Lower lobe of right lung (tissue), 2 donors: Measurements from ENCODE around the gene SPRN. TPM values are rescaled to one million over a fixed set of nuclear protein-coding genes. Genes with fewer than 3 reads are reported as not detected.

ENCODE experiments used
- ATAC-seq, 2 donors: fragments of 200-7000 bp; cut with Tn5 transposase; one replicate each; pipeline ENCODE4 v1.9.1; 2020 to 2022; ENCODE audit warnings: mild to moderate bottlenecking in 2 of 2, moderate library complexity in 2 of 2
- DNase-seq: peaks from one replicate; pipeline ENCODE4 v3.0.0-alpha.2; 2020
- H3K27ac ChIP-seq: fragments of 200-600 bp; one replicate; pipeline ENCODE4 v1.8.0; 2022
- H3K27me3 ChIP-seq: fragments of 200-600 bp; one replicate; pipeline ENCODE4 v1.8.0; 2022; ENCODE audit warnings: low read depth
- H3K36me3 ChIP-seq: fragments of 200-600 bp; one replicate; pipeline ENCODE4 v1.8.0; 2022; ENCODE audit warnings: mild to moderate bottlenecking
- H3K4me1 ChIP-seq: fragments of 200-600 bp; one replicate; pipeline ENCODE4 v1.8.0; 2022
- H3K4me3 ChIP-seq: fragments of 200-600 bp; one replicate; pipeline ENCODE4 v1.8.0; 2022; ENCODE audit warnings: mild to moderate bottlenecking
- H3K9me3 ChIP-seq: fragments of 200-600 bp; one replicate; pipeline ENCODE4 v1.8.0; 2022
- CTCF ChIP-seq: fragments of 200-600 bp; IDR thresholded peaks from one replicate; pipeline ENCODE4 v1.8.0; 2022; ENCODE audit warnings: antibody characterized with exemption, mild to moderate bottlenecking
- intact Hi-C: fragments of 100-400 bp; cut with DNase I; formaldehyde crosslinking; loops from one replicate; pipeline ENCODE4 v1.11.0; 2022
- total RNA-seq: library from RNA; stranded (reverse); fragmentation: NEBNext Ultra II Directional; extraction: Animal tissue kit (Norgen Biotek cat#: 25700); gene quantifications from one replicate; pipeline ENCODE4 v1.2.1, GENCODE V29; 2021
- donor health status: DM: no; HTN: yes; CAD: no; lungs with severe emphysema.

Gene SPRN
- total RNA-seq, 1 donor from 2014 or later: not detected

DNA sequence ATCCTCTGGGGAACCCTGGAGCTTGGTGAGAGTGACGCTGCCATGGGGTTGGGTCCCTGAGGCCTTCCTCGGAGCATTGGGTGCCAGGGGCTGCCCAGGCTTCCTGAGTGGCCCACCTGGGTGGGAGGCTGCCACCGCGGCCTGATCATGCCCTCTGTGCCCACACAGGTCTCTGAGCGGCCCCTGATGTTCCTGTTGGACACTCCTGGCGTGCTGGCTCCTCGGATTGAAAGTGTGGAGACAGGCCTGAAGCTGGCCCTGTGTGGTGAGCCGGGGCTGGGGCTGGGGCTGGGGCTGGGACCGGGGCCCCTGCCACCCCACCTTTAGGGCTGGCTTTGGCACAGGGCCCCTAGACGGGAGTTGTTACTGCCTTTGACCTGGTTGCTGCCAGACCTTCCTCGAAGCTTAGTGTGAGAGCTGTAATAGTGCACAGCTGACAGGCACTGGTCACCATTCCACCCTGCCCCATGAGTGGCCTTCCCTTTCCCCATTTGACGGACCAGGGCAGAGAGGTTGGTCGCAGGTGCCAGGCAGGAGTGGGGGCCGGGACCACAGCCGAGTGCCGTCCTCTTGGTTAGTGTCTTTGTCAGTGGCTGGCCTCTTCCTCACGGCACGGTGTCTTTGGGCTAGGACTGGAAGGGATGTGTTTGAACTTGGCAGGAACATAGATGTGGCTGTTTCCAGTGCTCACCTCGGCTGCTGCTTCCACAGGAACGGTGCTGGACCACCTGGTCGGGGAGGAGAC is 22.3 kb downstream of the SPRN start:
- no peaks in the 10 kb centered on the region for H3K9me3 ChIP-seq
- H3K36me3 ChIP-seq: peaks cover 85% of the 10 kb centered on the region
- intact Hi-C loops: no loop called here
- peak in 1 of 2 donors; percentile 16 for ATAC-seq
- no peaks in the 10 kb centered on the region for H3K4me1 ChIP-seq
- DNase-seq: peak; percentile 42
- no peak for TF ChIP-seq CTCF
- peak overlapping the region; percentile 18 for H3K27ac ChIP-seq
- no peak overlapping the region for H3K4me3 ChIP-seq
- no peaks in the 10 kb centered on the region for H3K27me3 ChIP-seq

- Histone ChIP-seq H3K9me3 (no peaks in the 10 kb centered on the region), H3K36me3 (peaks cover 83% of the 10 kb centered on the region), H3K4me1 (no peaks in the 10 kb centered on the region), H3K4me3 (no peak overlapping the region), H3K27ac (peak overlapping the region; percentile 39), H3K27me3 (no peaks in the 10 kb centered on the region)
- intact Hi-C loops: no loop called here
- no peak for DNase-seq
- peak in 1 of 2 donors; percentile 22 for ATAC-seq
- TF ChIP-seq CTCF: no peak
Observed at GRCh38 chr10:133401500-133401899, 22.9 kb downstream of the SPRN start.

DNA sequence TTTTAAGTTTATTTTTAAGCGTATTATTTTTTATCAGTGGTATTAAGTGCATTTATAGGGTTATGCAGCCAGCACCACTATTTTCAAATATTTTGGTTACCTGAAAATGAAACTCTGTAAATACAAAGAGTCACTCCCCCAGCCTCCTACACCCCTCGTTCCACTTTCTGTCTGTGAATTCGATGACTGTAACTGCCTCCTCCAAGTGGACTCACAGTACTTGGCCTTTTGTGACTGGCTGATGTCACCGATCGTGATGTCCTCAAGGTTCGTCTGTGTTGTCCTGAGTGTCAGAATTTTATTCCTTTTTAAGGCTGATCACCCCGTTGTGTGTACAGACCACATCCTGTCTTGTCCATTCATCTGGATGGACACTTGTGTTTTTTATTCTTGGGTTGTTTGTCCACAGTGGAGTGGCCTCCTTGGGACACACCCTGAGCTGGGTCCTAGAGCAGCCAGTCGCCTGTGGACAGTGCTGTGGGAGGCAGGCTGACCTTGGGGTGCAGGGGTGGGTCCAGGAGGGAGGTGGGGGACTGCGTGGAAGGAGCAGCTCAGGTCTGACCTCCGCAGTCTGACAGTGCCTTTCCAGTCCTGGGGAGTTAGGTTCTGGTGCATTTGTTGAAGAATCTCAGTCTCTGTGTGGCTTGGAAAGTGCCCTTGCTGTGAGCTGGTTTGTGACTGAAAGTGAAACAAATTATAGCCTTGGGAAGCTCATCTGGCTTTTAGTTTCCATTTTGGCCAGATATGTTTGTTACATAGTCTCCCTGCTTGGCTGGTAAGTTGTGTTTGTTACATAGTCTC is 23.6 kb downstream of the SPRN start:
- H3K4me3 ChIP-seq: no peak overlapping the region
- ATAC-seq: peak; percentile 14 to 44
- no peaks in the 10 kb centered on the region for H3K27me3 ChIP-seq
- no peak for TF ChIP-seq CTCF
- no peaks in the 10 kb centered on the region for H3K9me3 ChIP-seq
- peaks cover under 1% of the 10 kb centered on the region for H3K4me1 ChIP-seq
- DNase-seq: no peak
- peaks cover 83% of the 10 kb centered on the region for H3K36me3 ChIP-seq
- H3K27ac ChIP-seq: peak overlapping the region; percentile 39
- intact Hi-C loops: no loop called here

- Histone ChIP-seq H3K36me3 (peaks cover 71% of the 10 kb centered on the region), H3K4me3 (no peak overlapping the region), H3K9me3 (no peaks in the 10 kb centered on the region), H3K27me3 (no peaks in the 10 kb centered on the region), H3K4me1 (peaks cover 12% of the 10 kb centered on the region), H3K27ac (no peak overlapping the region)
- DNase-seq (peak; percentile 28), ATAC-seq (no peak)
- intact Hi-C loops: no loop called here
- no peak for TF ChIP-seq CTCF
Observed at GRCh38 chr10:133399123-133399601, 25.3 kb downstream of the SPRN start.

- no peaks in the 10 kb centered on the region for H3K27me3 ChIP-seq
- no peak overlapping the region for H3K4me3 ChIP-seq
- peaks cover 65% of the 10 kb centered on the region for H3K36me3 ChIP-seq
- no peak overlapping the region for H3K27ac ChIP-seq
- H3K4me1 ChIP-seq: peaks cover 18% of the 10 kb centered on the region
- TF ChIP-seq CTCF: no peak
- no peaks in the 10 kb centered on the region for H3K9me3 ChIP-seq
- DNase-seq (no peak), ATAC-seq (no peak)
- intact Hi-C loops: no loop called here
Observed at GRCh38 chr10:133397938-133398337, 26.5 kb downstream of the SPRN start.
